SK-N-SH treated with all-trans-retinoic acid at 6 μM for 48 hours (cell line): Measurements from ENCODE around the gene MRPL48.

Experiments
- ATAC-seq: fragments of 200-7000 bp; cut with Tn5 transposase; 3 replicates; pipeline ENCODE4 v1.9.1; 2020; ENCODE audit warnings: mild to moderate bottlenecking, moderate library complexity
- ARNTL ChIP-seq: fragments of 450-650 bp; formaldehyde crosslinking; IDR thresholded peaks from 2 replicates; pipeline ENCODE4 v1.5.0; 2020; ENCODE audit warnings: low read depth, mild to moderate bottlenecking, moderate library complexity, borderline replicate concordance
- BACH2 ChIP-seq: fragments of 250-450 bp; sonication (Bioruptor Pico); IDR thresholded peaks from 2 replicates; pipeline ENCODE4 v1.9.0; 2021; ENCODE audit warnings: mild to moderate bottlenecking, borderline replicate concordance
- CREB5 ChIP-seq: fragments of 250-450 bp; sonication (Bioruptor Pico); IDR thresholded peaks from 2 replicates; pipeline ENCODE4 v1.5.1; 2020; ENCODE audit warnings: low read depth, mild to moderate bottlenecking, moderate library complexity
- CSDC2 ChIP-seq: fragments of 250-450 bp; sonication (Bioruptor Pico); IDR thresholded peaks from 2 replicates; pipeline ENCODE4 v1.5.0; 2020; ENCODE audit warnings: mild to moderate bottlenecking, moderate library complexity
- ESRRG ChIP-seq: fragments of 250-450 bp; sonication (Bioruptor Pico); IDR thresholded peaks from 2 replicates; pipeline ENCODE4 v1.6.1; 2021; ENCODE audit warnings: mild to moderate bottlenecking
- GLIS3 ChIP-seq: fragments of 250-450 bp; sonication (Bioruptor Pico); IDR thresholded peaks from 2 replicates; pipeline ENCODE4 v1.5.0; 2020; ENCODE audit warnings: mild to moderate bottlenecking, moderate library complexity
- ISL1 ChIP-seq: fragments of 250-450 bp; sonication (Bioruptor Pico); IDR thresholded peaks from 2 replicates; pipeline ENCODE4 v2.1.2; 2022; ENCODE audit warnings: mild to moderate bottlenecking, moderate library complexity
- OSR1 ChIP-seq: fragments of 250-450 bp; sonication (Bioruptor Pico); IDR thresholded peaks from 2 replicates; pipeline ENCODE4 v1.8.0; 2022; ENCODE audit warnings: moderate library complexity, mild to moderate bottlenecking, inconsistent platforms
- PPARA ChIP-seq: fragments of 250-450 bp; sonication (Bioruptor Pico); IDR thresholded peaks from 2 replicates; pipeline ENCODE4 v1.5.0; 2020; ENCODE audit warnings: mild to moderate bottlenecking, borderline replicate concordance
- RARB ChIP-seq: fragments of 250-450 bp; sonication (Bioruptor Pico); IDR thresholded peaks from 2 replicates; pipeline ENCODE4 v1.8.0; 2021; ENCODE audit warnings: mild to moderate bottlenecking, moderate library complexity
- SNAI2 ChIP-seq: fragments of 250-450 bp; sonication (Bioruptor Pico); IDR thresholded peaks from 2 replicates; pipeline ENCODE4 v1.5.0; 2020; ENCODE audit warnings: mild to moderate bottlenecking, moderate library complexity
- TCF4 ChIP-seq: fragments of 250-450 bp; sonication (Bioruptor Pico); IDR thresholded peaks from 2 replicates; pipeline ENCODE4 v1.8.0; 2021; ENCODE audit warnings: mild to moderate bottlenecking, moderate library complexity, borderline replicate concordance
- TOX ChIP-seq: fragments of 250-450 bp; sonication (Bioruptor Pico); IDR thresholded peaks from 2 replicates; pipeline ENCODE4 v1.8.0; 2021; ENCODE audit warnings: mild to moderate bottlenecking, moderate library complexity, borderline replicate concordance
- TSHZ2 ChIP-seq: fragments of 250-450 bp; sonication (Bioruptor Pico); IDR thresholded peaks from 2 replicates; pipeline ENCODE4 v1.5.0; 2020; ENCODE audit warnings: mild to moderate bottlenecking, moderate library complexity
- ZC3H10 ChIP-seq: fragments of 250-450 bp; sonication (Bioruptor Pico); IDR thresholded peaks from 2 replicates; pipeline ENCODE4 v1.5.1; 2021; ENCODE audit warnings: mild to moderate bottlenecking, moderate library complexity
- ZFP3 ChIP-seq: fragments of 250-450 bp; sonication (Bioruptor Pico); IDR thresholded peaks from 2 replicates; pipeline ENCODE4 v1.5.0; 2020; ENCODE audit warnings: mild to moderate bottlenecking, moderate library complexity
- ZFP30 ChIP-seq: fragments of 450-650 bp; formaldehyde crosslinking; IDR thresholded peaks from 2 replicates; pipeline ENCODE4 v1.5.0; 2022; ENCODE audit warnings: mild to moderate bottlenecking, moderate library complexity
- ZNF565 ChIP-seq: fragments of 450-650 bp; formaldehyde crosslinking; conservative IDR thresholded peaks from 2 replicates; pipeline ENCODE4 v1.5.0; 2020; ENCODE audit warnings: low read depth, mild to moderate bottlenecking, moderate library complexity
- ZNF70 ChIP-seq: fragments of 450-650 bp; formaldehyde crosslinking; IDR thresholded peaks from 2 replicates; pipeline ENCODE4 v1.5.0; 2020; ENCODE audit warnings: mild to moderate bottlenecking, moderate library complexity
- ZNF8 ChIP-seq: fragments of 450-650 bp; formaldehyde crosslinking; IDR thresholded peaks from 2 replicates; pipeline ENCODE4 v1.5.0; 2020; ENCODE audit warnings: mild to moderate bottlenecking, moderate library complexity
- TF ChIP-seq, protein P1 (sequence below): fragments of 250-450 bp; sonication (Bioruptor Pico); IDR thresholded peaks from 2 replicates; pipeline ENCODE4 v1.8.0; 2021; ENCODE audit warnings: low read depth, mild to moderate bottlenecking, moderate library complexity, borderline replicate concordance

MRPL48 gene

DNA sequence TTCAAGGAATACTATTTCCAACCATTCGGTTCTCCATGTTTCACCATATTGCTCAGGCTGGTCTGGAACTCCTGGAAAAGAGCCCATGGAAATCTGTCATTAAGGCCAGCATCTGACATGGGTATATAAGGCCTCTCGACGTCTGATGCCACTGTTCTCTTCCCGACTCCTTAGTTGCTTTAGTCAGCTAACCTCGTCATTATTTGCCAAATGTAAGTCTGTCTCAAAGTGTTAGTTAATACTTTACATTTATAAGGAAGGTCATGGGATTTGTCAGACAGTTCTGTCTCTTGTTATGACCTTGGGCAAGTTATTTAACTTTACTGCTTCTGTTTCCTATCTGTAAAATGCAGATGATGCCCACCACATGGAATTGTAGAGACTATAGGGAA lies 1.6 kb downstream of the MRPL48 start:
- TF ChIP-seq ESRRG (CRISPR knock-in tag) (no peak), ZNF565 (CRISPR knock-in tag) (no peak), ZFP3 (no peak), TOX (CRISPR knock-in tag) (no peak), ZFP30 (CRISPR knock-in tag) (no peak), RARB (CRISPR knock-in tag) (no peak)
- no peak for ATAC-seq

- TF ChIP-seq GLIS3, result no peak
- TF ChIP-seq, protein P1, sequence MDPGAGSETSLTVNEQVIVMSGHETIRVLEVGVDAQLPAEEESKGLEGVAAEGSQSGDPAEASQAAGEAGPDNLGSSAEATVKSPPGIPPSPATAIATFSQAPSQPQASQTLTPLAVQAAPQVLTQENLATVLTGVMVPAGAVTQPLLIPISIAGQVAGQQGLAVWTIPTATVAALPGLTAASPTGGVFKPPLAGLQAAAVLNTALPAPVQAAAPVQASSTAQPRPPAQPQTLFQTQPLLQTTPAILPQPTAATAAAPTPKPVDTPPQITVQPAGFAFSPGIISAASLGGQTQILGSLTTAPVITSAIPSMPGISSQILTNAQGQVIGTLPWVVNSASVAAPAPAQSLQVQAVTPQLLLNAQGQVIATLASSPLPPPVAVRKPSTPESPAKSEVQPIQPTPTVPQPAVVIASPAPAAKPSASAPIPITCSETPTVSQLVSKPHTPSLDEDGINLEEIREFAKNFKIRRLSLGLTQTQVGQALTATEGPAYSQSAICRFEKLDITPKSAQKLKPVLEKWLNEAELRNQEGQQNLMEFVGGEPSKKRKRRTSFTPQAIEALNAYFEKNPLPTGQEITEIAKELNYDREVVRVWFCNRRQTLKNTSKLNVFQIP (CRISPR knock-in tag), result no peak
- TF ChIP-seq CREB5 (CRISPR knock-in tag), result no peak
- TF ChIP-seq ZFP3, result no peak
- no peak for TF ChIP-seq ZFP30 (CRISPR knock-in tag)
- no peak for TF ChIP-seq ZNF8 (CRISPR knock-in tag)
- no peak for TF ChIP-seq ESRRG (CRISPR knock-in tag)
- no peak for TF ChIP-seq ZC3H10 (CRISPR knock-in tag)
- no peak for TF ChIP-seq CSDC2
- no peak for TF ChIP-seq ZNF70 (CRISPR knock-in tag)
- no peak for TF ChIP-seq SNAI2 (CRISPR knock-in tag)
- ATAC-seq, result no peak
Observed at GRCh38 chr11:73792584-73792983, 4.9 kb downstream of the MRPL48 start.

- ATAC-seq, result peak; percentile 62; the same call in 2 of the 3 replicates
- TF ChIP-seq CREB5 (CRISPR knock-in tag) (no peak), ISL1 (no peak), TSHZ2 (no peak), SNAI2 (CRISPR knock-in tag) (no peak), BACH2 (CRISPR knock-in tag) (no peak), PPARA (CRISPR knock-in tag) (no peak), TOX (CRISPR knock-in tag) (no peak), ZNF70 (CRISPR knock-in tag) (no peak), ZNF565 (CRISPR knock-in tag) (no peak), OSR1 (CRISPR knock-in tag) (no peak), CSDC2 (no peak), ZFP30 (CRISPR knock-in tag) (no peak), TCF4 (no peak), ZC3H10 (CRISPR knock-in tag) (no peak)
- TF ChIP-seq, all 23 proteins: peak for 0
Observed at GRCh38 chr11:73795925-73796632, 8.4 kb downstream of the MRPL48 start.

DNA sequence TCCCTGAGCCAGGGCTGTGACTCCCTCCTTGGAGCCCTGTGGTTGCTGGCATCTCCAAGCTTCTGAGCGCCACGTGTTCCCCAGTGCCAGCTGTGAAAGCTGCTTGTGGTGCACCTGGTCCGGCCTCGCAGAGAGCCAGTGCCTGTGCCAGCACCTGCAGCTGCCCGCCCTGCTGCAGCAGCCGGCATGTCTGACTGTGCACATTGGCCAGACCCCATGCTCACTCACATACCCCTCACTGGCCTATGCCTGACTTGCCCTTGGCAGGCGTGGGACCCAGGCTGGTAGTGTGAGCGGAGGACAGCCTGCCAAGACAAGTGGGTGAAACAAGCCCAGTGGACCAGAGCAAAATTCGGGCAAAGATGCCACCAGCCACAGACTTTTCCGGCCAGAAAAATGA lies 9.8 kb downstream of the MRPL48 start:
- no peak for TF ChIP-seq ZNF8 (CRISPR knock-in tag)
- TF ChIP-seq ARNTL (CRISPR knock-in tag), result no peak
- TF ChIP-seq ISL1, result no peak
- no peak for TF ChIP-seq ZFP30 (CRISPR knock-in tag)
- TF ChIP-seq, all 23 proteins: peak for 0
- no peak for ATAC-seq
